Trophoblast cell (in vitro differentiated cells and primary cell): Measurements from ENCODE around the gene RAI1.

Experiments
- DNase-seq, 2 donors: peaks; one replicate each; pipeline ENCODE4 v3.0.0-alpha.2; 2016
- H2AFZ ChIP-seq: 2 replicates; pipeline ENCODE4 v1.6.1; 2013; ENCODE audit warnings: low read length, moderate library complexity, mild to moderate bottlenecking; ENCODE audit not compliant: insufficient read depth, poor library complexity
- H2AK5ac ChIP-seq: 2 replicates; pipeline ENCODE4 v1.6.1; 2013; ENCODE audit warnings: mild to moderate bottlenecking, low read length
- H2BK120ac ChIP-seq: 2 replicates; pipeline ENCODE4 v1.6.1; 2013; ENCODE audit warnings: low read length, mild to moderate bottlenecking, moderate library complexity; ENCODE audit not compliant: insufficient read depth, poor library complexity
- H2BK12ac ChIP-seq: 2 replicates; pipeline ENCODE4 v1.6.1; 2013; ENCODE audit warnings: mild to moderate bottlenecking, low read length, moderate library complexity
- H2BK5ac ChIP-seq: 2 replicates; pipeline ENCODE4 v1.6.1; 2013; ENCODE audit warnings: low read length, low read depth, moderate library complexity, mild to moderate bottlenecking; ENCODE audit not compliant: poor library complexity
- H3K14ac ChIP-seq: 2 replicates; pipeline ENCODE4 v1.6.1; 2013; ENCODE audit warnings: mild to moderate bottlenecking, low read length
- H3K18ac ChIP-seq: 2 replicates; pipeline ENCODE4 v1.6.1; 2013; ENCODE audit warnings: mild to moderate bottlenecking, low read length
- H3K23ac ChIP-seq: 2 replicates; pipeline ENCODE4 v1.6.1; 2013; ENCODE audit warnings: low read length
- H3K27ac ChIP-seq: 2 replicates; pipeline ENCODE4 v1.5.1; 2013; ENCODE audit warnings: low read depth, mild to moderate bottlenecking, inconsistent platforms, low read length, moderate library complexity
- H3K27me3 ChIP-seq: 2 replicates; pipeline ENCODE4 v1.6.1; 2013; ENCODE audit warnings: inconsistent platforms, mild to moderate bottlenecking, low read length, moderate library complexity; ENCODE audit not compliant: insufficient read depth
- H3K36me3 ChIP-seq, 2 experiments: 1 replicate in 1 of 2; 2 replicates in 1 of 2; pipeline ENCODE4 v1.6.1; 2013; ENCODE audit warnings: low read length in 2 of 2, mild to moderate bottlenecking in 2 of 2, moderate library complexity in 1 of 2; ENCODE audit not compliant: insufficient read depth in 2 of 2, control insufficient read depth in 1 of 2
- H3K4ac ChIP-seq: 2 replicates; pipeline ENCODE4 v1.6.1; 2013; ENCODE audit warnings: low read depth, mild to moderate bottlenecking, low read length, moderate library complexity
- H3K4me1 ChIP-seq, 2 experiments: 1 replicate in 1 of 2; 2 replicates in 1 of 2; pipeline ENCODE4 v1.6.1; 2013; ENCODE audit warnings: low read length in 2 of 2, mild to moderate bottlenecking in 2 of 2, moderate library complexity in 1 of 2; ENCODE audit not compliant: insufficient read depth in 2 of 2, control insufficient read depth in 1 of 2
- H3K4me2 ChIP-seq: 2 replicates; pipeline ENCODE4 v1.6.1; 2013; ENCODE audit warnings: inconsistent platforms, mild to moderate bottlenecking, low read length, moderate library complexity
- H3K4me3 ChIP-seq: 2 replicates; pipeline ENCODE4 v1.5.1; 2013; ENCODE audit warnings: mild to moderate bottlenecking, low read depth, low read length, inconsistent platforms
- H3K79me1 ChIP-seq: one replicate; pipeline ENCODE4 v1.6.1; 2013; ENCODE audit warnings: low read length
- H3K79me2 ChIP-seq: 2 replicates; pipeline ENCODE4 v1.6.1; 2013; ENCODE audit warnings: low read length, mild to moderate bottlenecking; ENCODE audit not compliant: control insufficient read depth, insufficient read depth, poor library complexity
- H3K9ac ChIP-seq: 2 replicates; pipeline ENCODE4 v1.6.1; 2013; ENCODE audit warnings: mild to moderate bottlenecking, low read length
- H3K9me3 ChIP-seq: 2 replicates; pipeline ENCODE4 v1.6.1; 2013; ENCODE audit warnings: low read depth, mild to moderate bottlenecking, control low read depth, inconsistent platforms, low read length; ENCODE audit not compliant: insufficient read depth
- H4K12ac ChIP-seq: 2 replicates; pipeline ENCODE4 v1.6.1; 2013; ENCODE audit warnings: low read depth, mild to moderate bottlenecking, low read length, moderate library complexity
- H4K8ac ChIP-seq: 2 replicates; pipeline ENCODE4 v1.6.1; 2013; ENCODE audit warnings: low read depth, mild to moderate bottlenecking, low read length, moderate library complexity
- H4K91ac ChIP-seq: one replicate; pipeline ENCODE4 v1.6.1; 2013; ENCODE audit warnings: low read depth, mild to moderate bottlenecking, low read length, moderate library complexity
- WGBS: extraction: QIAGEN DNeasy Blood & Tissue Kit; methylation state at CpG from one replicate; pipeline ENCODE4 v1.1.7; 2013; ENCODE audit warnings: missing lambda C conversion rate; ENCODE audit not compliant: insufficient read length, insufficient coverage; ENCODE audit errors: extremely low coverage; 5-methylcytosine and 5-hydroxymethylcytosine counted together

The RAI1 gene

DNA sequence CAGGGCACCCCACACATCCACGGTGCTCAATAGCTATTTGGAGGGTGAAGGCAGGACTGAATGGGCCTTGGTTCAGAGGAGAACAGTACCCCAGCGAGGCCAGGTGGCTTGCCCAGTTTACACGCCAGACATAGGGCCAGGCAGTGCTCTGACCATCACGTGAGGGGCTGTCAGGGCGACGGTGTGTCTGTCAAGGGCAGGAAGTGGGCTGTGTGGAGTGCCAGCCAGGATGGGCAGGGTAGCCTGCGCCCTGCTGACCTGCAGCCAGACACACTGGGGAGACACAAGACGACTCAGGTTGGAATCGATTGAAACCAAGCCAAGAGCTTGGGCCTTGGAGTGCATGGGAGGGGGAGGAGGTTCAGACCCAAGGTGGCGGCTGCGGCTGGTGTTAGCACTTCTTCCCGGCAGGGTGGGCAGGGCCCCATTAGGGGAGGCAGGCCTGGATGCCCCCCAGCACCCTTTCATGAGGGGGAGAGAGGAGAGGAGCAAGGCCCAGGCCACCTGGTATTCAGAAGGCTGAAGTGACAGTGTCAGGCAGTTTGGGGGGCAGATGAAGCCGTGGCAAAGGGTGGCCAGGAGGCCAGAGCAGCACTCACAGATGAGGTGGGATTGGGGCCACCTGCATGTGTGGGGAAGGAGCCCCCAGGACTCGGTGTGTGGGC lies 87.3 kb downstream of the RAI1 start:
- H3K9ac ChIP-seq = no peak overlapping the region
- H3K79me1 ChIP-seq = no peaks in the 10 kb centered on the region
- peaks cover 3% of the 10 kb centered on the region for H3K9me3 ChIP-seq
- H2AFZ ChIP-seq = peak overlapping the region; percentile 8
- no peak overlapping the region for H2AK5ac ChIP-seq
- no peak overlapping the region for H2BK5ac ChIP-seq
- H3K27ac ChIP-seq = no peak overlapping the region
- no peak overlapping the region for H4K8ac ChIP-seq
- H3K79me2 ChIP-seq = no peaks in the 10 kb centered on the region
- H3K4ac ChIP-seq = no peak overlapping the region
- H3K4me2 ChIP-seq = no peak overlapping the region
- H3K27me3 ChIP-seq = no peaks in the 10 kb centered on the region
- H3K36me3 ChIP-seq = peaks cover 7 to 10% of the 10 kb centered on the region in 2 experiments
- H3K4me3 ChIP-seq = no peak overlapping the region
- H3K23ac ChIP-seq = no peak overlapping the region
- no peaks in the 10 kb centered on the region for H3K4me1 ChIP-seq
- no peak overlapping the region for H2BK120ac ChIP-seq
- H4K91ac ChIP-seq = no peak overlapping the region
- WGBS = no CpG with 5 or more reads among the region's 14 CpGs
- no peak overlapping the region for H2BK12ac ChIP-seq
- no peak for DNase-seq
- H3K14ac ChIP-seq = no peak overlapping the region
- no peak overlapping the region for H4K12ac ChIP-seq
- H3K18ac ChIP-seq = peak overlapping the region; percentile 0

DNA sequence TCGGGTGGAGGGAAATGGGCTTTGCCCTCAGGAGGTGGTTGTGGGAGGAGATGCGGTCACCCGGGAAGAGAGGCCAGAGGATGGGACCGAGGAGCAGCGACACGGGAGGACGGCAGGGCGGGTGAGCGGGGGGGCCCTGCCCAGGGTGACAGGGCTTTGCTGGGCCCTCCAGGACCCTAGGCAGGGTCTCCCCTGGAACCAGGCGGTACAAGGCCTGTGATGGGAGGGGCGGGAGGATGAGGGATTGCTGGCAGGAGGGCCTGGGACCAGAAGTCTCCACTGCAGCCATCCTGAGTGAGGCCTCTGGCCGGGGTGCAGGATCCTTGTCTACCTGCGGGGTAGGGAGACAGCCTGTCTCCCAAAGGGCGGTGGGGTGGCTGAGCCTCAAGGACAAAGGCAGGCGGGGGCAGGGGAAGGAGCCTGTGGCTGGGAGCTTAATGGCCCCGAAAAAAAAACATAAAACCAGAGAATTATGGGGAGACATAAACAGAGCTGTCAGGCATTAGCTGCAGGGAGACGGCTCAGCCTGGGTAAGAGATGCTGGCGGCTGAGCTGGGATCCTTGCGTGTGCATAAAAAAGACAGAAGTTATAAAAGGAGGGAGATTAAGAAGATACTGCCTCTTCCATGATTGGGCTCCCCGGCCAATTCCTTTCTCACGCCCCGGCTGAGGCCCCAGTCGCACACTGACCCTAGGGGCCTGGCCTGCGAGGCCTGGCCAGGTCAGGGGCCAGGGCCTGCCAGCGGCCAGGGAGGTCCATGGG lies 88.8 kb downstream of the RAI1 start:
- no CpG with 5 or more reads among the region's 25 CpGs for WGBS

DNA sequence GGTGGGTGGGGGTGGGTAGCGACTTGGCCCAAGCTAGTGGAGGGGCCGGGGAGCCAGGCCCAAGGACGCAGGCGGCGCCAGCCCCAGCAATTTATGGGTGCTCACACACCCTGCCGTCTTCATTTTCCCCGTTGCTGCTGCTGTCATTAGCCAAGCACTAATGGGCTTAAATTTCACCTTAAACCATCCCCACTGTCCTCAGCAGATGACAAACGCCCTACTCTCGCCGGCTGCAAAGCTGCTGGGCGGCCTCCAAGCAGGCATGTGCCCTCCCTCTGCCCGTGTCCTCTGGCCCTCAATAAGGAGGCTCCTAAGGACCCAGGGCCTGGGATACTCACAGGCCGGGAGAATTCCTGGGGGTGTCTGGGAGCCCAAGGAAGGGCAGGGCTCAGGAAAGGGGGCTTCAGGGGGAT lies 89.4 kb downstream of the RAI1 start:
- H2BK120ac ChIP-seq = no peak overlapping the region
- H3K14ac ChIP-seq = no peak overlapping the region
- H3K27me3 ChIP-seq = no peaks in the 10 kb centered on the region
- no CpG with 5 or more reads among the region's 13 CpGs for WGBS
- H3K9me3 ChIP-seq = peaks cover 3% of the 10 kb centered on the region
- H3K79me1 ChIP-seq = no peaks in the 10 kb centered on the region
- H3K23ac ChIP-seq = no peak overlapping the region
- no peak overlapping the region for H3K4me3 ChIP-seq
- no peak overlapping the region for H3K4me2 ChIP-seq
- H3K79me2 ChIP-seq = no peaks in the 10 kb centered on the region
- no peak for DNase-seq
- no peak overlapping the region for H2AK5ac ChIP-seq
- H3K4ac ChIP-seq = no peak overlapping the region
- no peak overlapping the region for H4K91ac ChIP-seq
- no peak overlapping the region for H2AFZ ChIP-seq
- no peak overlapping the region for H3K27ac ChIP-seq
- no peaks in the 10 kb centered on the region for H3K4me1 ChIP-seq
- H4K12ac ChIP-seq = no peak overlapping the region
- no peak overlapping the region for H3K9ac ChIP-seq
- no peak overlapping the region for H4K8ac ChIP-seq
- no peak overlapping the region for H2BK12ac ChIP-seq
- peaks cover 3 to 4% of the 10 kb centered on the region in 2 experiments for H3K36me3 ChIP-seq
- no peak overlapping the region for H3K18ac ChIP-seq
- no peak overlapping the region for H2BK5ac ChIP-seq

More for the DNA sequence above, 88.8 kb downstream of the RAI1 start:
- Histone ChIP-seq H3K18ac (no peak overlapping the region), H3K4ac (no peak overlapping the region), H3K79me1 (no peaks in the 10 kb centered on the region), H2BK12ac (no peak overlapping the region), H4K91ac (no peak overlapping the region), H3K36me3 (peaks cover 7 to 10% of the 10 kb centered on the region in 2 experiments), H3K9ac (no peak overlapping the region), H3K9me3 (peaks cover 3% of the 10 kb centered on the region), H2BK5ac (no peak overlapping the region), H3K27ac (no peak overlapping the region), H3K14ac (no peak overlapping the region), H3K4me1 (no peaks in the 10 kb centered on the region), H4K8ac (no peak overlapping the region), H2AK5ac (no peak overlapping the region), H3K4me2 (no peak overlapping the region), H3K79me2 (no peaks in the 10 kb centered on the region), H3K4me3 (no peak overlapping the region), H2BK120ac (no peak overlapping the region), H3K23ac (no peak overlapping the region), H3K27me3 (no peaks in the 10 kb centered on the region), H4K12ac (no peak overlapping the region), H2AFZ (no peak overlapping the region)
- DNase-seq = no peak

DNA sequence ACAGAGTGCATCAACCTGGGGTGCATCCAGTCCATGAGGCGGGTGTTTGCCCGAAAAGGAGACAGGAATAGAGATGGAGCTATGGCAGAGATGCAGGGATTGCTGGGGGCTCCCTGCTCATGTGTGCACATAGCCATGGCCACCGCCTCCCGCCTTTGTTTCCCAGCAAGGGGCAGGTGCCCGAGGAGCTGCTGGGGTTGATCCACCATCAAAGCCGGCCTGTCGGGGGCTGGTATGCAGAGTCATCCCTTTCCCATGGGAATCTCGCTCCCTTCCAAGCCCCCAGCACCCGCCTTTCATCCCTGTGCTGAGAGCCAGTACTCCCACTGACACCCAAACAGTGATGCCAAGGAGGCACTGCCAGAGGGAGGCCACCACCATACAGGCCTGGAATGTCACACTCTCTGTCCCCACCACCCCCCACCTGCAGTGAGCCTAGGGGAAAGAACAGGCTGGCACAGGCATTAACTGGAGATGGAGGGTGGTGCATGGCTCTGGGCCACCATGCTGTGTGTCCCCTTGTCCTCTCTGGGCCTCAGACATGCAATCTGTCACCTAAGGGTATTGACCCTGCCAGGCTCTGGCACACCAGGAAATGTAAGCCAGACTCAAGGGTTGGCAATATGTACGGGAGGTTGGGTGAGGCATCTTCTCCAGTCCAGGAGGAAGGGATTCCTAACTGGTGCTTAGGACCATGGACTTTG lies 90.4 kb downstream of the RAI1 start:
- no peak overlapping the region for H3K9ac ChIP-seq
- no peak overlapping the region for H4K91ac ChIP-seq
- H4K12ac ChIP-seq = no peak overlapping the region
- no peak overlapping the region for H3K4me2 ChIP-seq
- no peak for DNase-seq
- WGBS = no CpG with 5 or more reads among the region's 10 CpGs
- H4K8ac ChIP-seq = no peak overlapping the region
- no peaks in the 10 kb centered on the region for H3K79me2 ChIP-seq
- H3K4me3 ChIP-seq = no peak overlapping the region
- H3K79me1 ChIP-seq = no peaks in the 10 kb centered on the region
- no peak overlapping the region for H2BK12ac ChIP-seq
- H3K9me3 ChIP-seq = peaks cover 3% of the 10 kb centered on the region
- H3K14ac ChIP-seq = no peak overlapping the region
- H2BK120ac ChIP-seq = no peak overlapping the region
- no peak overlapping the region for H3K4ac ChIP-seq
- no peak overlapping the region for H2AK5ac ChIP-seq
- H3K18ac ChIP-seq = no peak overlapping the region
- no peak overlapping the region for H3K27ac ChIP-seq
- H3K36me3 ChIP-seq = no peaks in the 10 kb centered on the region
- no peaks in the 10 kb centered on the region for H3K4me1 ChIP-seq
- H3K27me3 ChIP-seq = no peaks in the 10 kb centered on the region
- H2AFZ ChIP-seq = no peak overlapping the region
- no peak overlapping the region for H2BK5ac ChIP-seq
- no peak overlapping the region for H3K23ac ChIP-seq
